Vein endothelial cell (primary cell): Measurements from ENCODE around the gene ACAA2. TPM values are rescaled to one million over a fixed set of nuclear protein-coding genes. Genes with fewer than 3 reads are reported as not detected.

Source experiments
- small RNA-seq: library from RNA; depleted of rRNA; stranded (forward); fragments of <200 nt; gene quantifications from one replicate; pipeline ENCODE3, GENCODE V24; 2012
- total RNA-seq: library from RNA; depleted of rRNA; stranded (reverse); fragments of >200 nt; gene quantifications from 2 replicates; pipeline ENCODE4 v1.2.3, GENCODE V29; 2012

The ACAA2 gene
- total RNA-seq, result 29.4 and 36.5 TPM in 2 replicates

GRCh38 chr18:49813319-49814146, at the start of gene ACAA2:
Gene ACAA2 (minus strand): TSS chr18:49813533. CDS start chr18:49813484, 49 bp downstream.

Small RNA genes within 50 kb of the gene (small RNA-seq; reads per million reads assigned to genes)
- gene RF00283, result not detected
- not detected for gene SCARNA17
